IMR-90 (cell line): Measurements from ENCODE around the gene M6PR. TPM values are rescaled to one million over a fixed set of nuclear protein-coding genes. Genes with fewer than 3 reads are reported as not detected.

Source experiments
- ATAC-seq: fragments of 200-7000 bp; cut with Tn5 transposase; 2 replicates; pipeline ENCODE4 v1.9.1; 2020; ENCODE audit warnings: low read depth, mild to moderate bottlenecking, moderate library complexity
- BruUV-seq: library from RNA; stranded (reverse); fragments of 400-500 nt; replicated peaks from 2 replicates; lab custom pipeline; 2021; lab: Mats Ljungman, UMichigan
- CTCF ChIA-PET: fragments of 300-600 bp; formaldehyde crosslinking; extraction: SDS; loops from one replicate; lab custom pipeline; 2021; ENCODE audit warnings: antibody characterized with exemption; lab: Yijun Ruan, JAX
- POLR2A ChIA-PET: fragments of 300-600 bp; sonication (Branson Sonifier 250); formaldehyde crosslinking; loops from one replicate; lab custom pipeline; 2022; ENCODE audit warnings: antibody characterized with exemption; ENCODE audit not compliant: unreplicated experiment; lab: Charles Lee
- DNase-seq: peaks from one replicate; pipeline ENCODE4 v3.0.0; 2013
- H2AFZ ChIP-seq: replicated peaks from 2 replicates; pipeline ENCODE3; 2013; ENCODE audit warnings: low read length, mild to moderate bottlenecking; ENCODE audit not compliant: poor library complexity
- H2AK5ac ChIP-seq: 2 replicates; pipeline ENCODE4 v1.6.1; 2013; ENCODE audit warnings: low read depth, low read length, inconsistent platforms
- H2AK9ac ChIP-seq: replicated peaks from 2 replicates; pipeline ENCODE3; 2013; ENCODE audit warnings: mild to moderate bottlenecking, low read depth, low read length, moderate library complexity; ENCODE audit not compliant: poor library complexity
- H2BK120ac ChIP-seq: 2 replicates; pipeline ENCODE4 v1.6.1; 2013; ENCODE audit warnings: low read depth, low read length, inconsistent platforms
- H2BK15ac ChIP-seq: 3 replicates; pipeline ENCODE4 v1.6.1; 2013; ENCODE audit warnings: low read depth, low read length, inconsistent platforms
- H2BK20ac ChIP-seq: 2 replicates; pipeline ENCODE4 v1.6.1; 2013; ENCODE audit warnings: low read depth, mild to moderate bottlenecking, inconsistent platforms, low read length, moderate library complexity
- H2BK5ac ChIP-seq: 2 replicates; pipeline ENCODE4 v1.6.1; 2013; ENCODE audit warnings: mild to moderate bottlenecking, low read depth, low read length, inconsistent platforms; ENCODE audit not compliant: poor library complexity, severe bottlenecking
- H3K14ac ChIP-seq: replicated peaks from 2 replicates; pipeline ENCODE4 v1.6.1; 2013; ENCODE audit warnings: low read depth, low read length, inconsistent platforms
- H3K18ac ChIP-seq: 2 replicates; pipeline ENCODE4 v1.6.1; 2013; ENCODE audit warnings: low read depth, low read length, control low read depth
- H3K23ac ChIP-seq: 2 replicates; pipeline ENCODE4 v1.6.1; 2013; ENCODE audit warnings: low read depth, low read length, inconsistent platforms
- H3K27ac ChIP-seq: 2 replicates; pipeline ENCODE4 v1.5.1; 2013; ENCODE audit warnings: mild to moderate bottlenecking, control low read depth, low read length; ENCODE audit not compliant: insufficient read depth
- H3K27me3 ChIP-seq: 2 replicates; pipeline ENCODE4 v1.6.1; 2013; ENCODE audit warnings: low read length; ENCODE audit not compliant: control insufficient read depth, insufficient read depth
- H3K36me3 ChIP-seq: 2 replicates; pipeline ENCODE4 v1.6.1; 2013; ENCODE audit warnings: low read length, mixed read lengths; ENCODE audit not compliant: control insufficient read depth, insufficient read depth
- H3K4ac ChIP-seq: 2 replicates; pipeline ENCODE4 v1.6.1; 2013; ENCODE audit warnings: low read depth, low read length, inconsistent platforms
- H3K4me1 ChIP-seq: 2 replicates; pipeline ENCODE4 v1.6.1; 2013; ENCODE audit warnings: low read length, mixed read lengths; ENCODE audit not compliant: control insufficient read depth, insufficient read depth
- H3K4me2 ChIP-seq: 2 replicates; pipeline ENCODE4 v1.6.1; 2013; ENCODE audit warnings: low read depth, mild to moderate bottlenecking, control low read depth, low read length, moderate library complexity
- H3K4me3 ChIP-seq: 2 replicates; pipeline ENCODE4 v1.5.1; 2013; ENCODE audit warnings: low read depth, mild to moderate bottlenecking, control low read depth, low read length, moderate library complexity; ENCODE audit not compliant: insufficient read depth
- H3K56ac ChIP-seq: 2 replicates; pipeline ENCODE4 v1.6.1; 2013; ENCODE audit warnings: low read length, inconsistent platforms; ENCODE audit not compliant: insufficient read depth; ENCODE audit errors: extremely low read depth
- H3K79me1 ChIP-seq, 2 experiments: 2 replicates each; pipeline ENCODE4 v1.6.1; 2013; ENCODE audit warnings: low read length in 2 of 2, inconsistent platforms in 1 of 2, low read depth in 1 of 2
- H3K9ac ChIP-seq: 2 replicates; pipeline ENCODE4 v1.6.1; 2013; ENCODE audit warnings: low read depth, low read length, control low read depth
- H3K9me1 ChIP-seq: 2 replicates; pipeline ENCODE4 v1.6.1; 2013; ENCODE audit warnings: low read length, inconsistent platforms; ENCODE audit not compliant: insufficient read depth
- H3K9me3 ChIP-seq: 2 replicates; pipeline ENCODE4 v1.6.1; 2013; ENCODE audit warnings: low read length; ENCODE audit not compliant: control insufficient read depth, insufficient read depth
- H4K20me1 ChIP-seq: 2 replicates; pipeline ENCODE4 v1.6.1; 2013; ENCODE audit warnings: low read length, inconsistent platforms; ENCODE audit not compliant: insufficient read depth
- H4K5ac ChIP-seq: 2 replicates; pipeline ENCODE4 v1.6.1; 2013; ENCODE audit warnings: mild to moderate bottlenecking, low read depth, low read length, control low read depth
- H4K8ac ChIP-seq, 2 experiments: 2 replicates each; pipeline ENCODE4 v1.6.1; 2013; ENCODE audit warnings: low read depth in 2 of 2, low read length in 2 of 2, control low read depth in 1 of 2, inconsistent platforms in 1 of 2
- H4K91ac ChIP-seq: 2 replicates; pipeline ENCODE4 v1.6.1; 2013; ENCODE audit warnings: low read depth, low read length, inconsistent platforms; ENCODE audit not compliant: insufficient read depth
- BHLHE40 ChIP-seq: fragments of 150-350 bp; IDR thresholded peaks from 2 replicates; pipeline ENCODE4 v1.6.1; 2016; ENCODE audit warnings: mild to moderate bottlenecking, low read depth, low read length
- CHD1 ChIP-seq: IDR thresholded peaks from 2 replicates; pipeline ENCODE4 v1.6.1; 2012; ENCODE audit warnings: low read depth, low read length, improper control_type of control experiment
- CTCF ChIP-seq: conservative IDR thresholded peaks from 2 replicates; pipeline ENCODE4 v1.5.1; 2012; ENCODE audit warnings: mild to moderate bottlenecking, low read depth, low read length, improper control_type of control experiment
- MAFK ChIP-seq: IDR thresholded peaks from 2 replicates; pipeline ENCODE4 v1.6.1; 2012; ENCODE audit warnings: low read depth, low read length, improper control_type of control experiment
- MAZ ChIP-seq: IDR thresholded peaks from 2 replicates; pipeline ENCODE4 v1.6.1; 2012; ENCODE audit warnings: low read depth, mild to moderate bottlenecking, low read length, improper control_type of control experiment, moderate library complexity, borderline replicate concordance
- RFX5 ChIP-seq: IDR thresholded peaks from 2 replicates; pipeline ENCODE4 v1.8.0; 2012; ENCODE audit warnings: low read depth, mild to moderate bottlenecking, low read length, moderate library complexity
- SMC3 ChIP-seq: fragments of 150-350 bp; IDR thresholded peaks from 2 replicates; pipeline ENCODE4 v1.6.1; 2016; ENCODE audit warnings: low read depth, mild to moderate bottlenecking, antibody characterized with exemption, low read length, moderate library complexity
- WGBS, 2 experiments: methylation state at CpG; one replicate each; pipeline versions ENCODE4 v1.1.5 to v1.1.7; 2013; ENCODE audit warnings: missing lambda C conversion rate in 2 of 2; ENCODE audit not compliant: insufficient read length in 1 of 2; ENCODE audit errors: extremely low coverage in 2 of 2; 5-methylcytosine and 5-hydroxymethylcytosine counted together
- dilution Hi-C: fragments of 300-500 bp; cut with HindIII; formaldehyde crosslinking; loops from one replicate; pipeline ENCODE4 v1.14.3; 2018; ENCODE audit warnings: low sequenced_read_pairs; ENCODE audit not compliant: unreplicated experiment
- in situ Hi-C: fragments of 300-500 bp; cut with MboI; formaldehyde crosslinking; loops from 3 replicates; pipeline ENCODE4 v1.14.3; 2019; ENCODE audit warnings: low sequenced_read_pairs, inconsistent platforms, mixed read lengths
- intact Hi-C: fragments of 100-400 bp; cut with micrococcal nuclease; formaldehyde crosslinking; loops from 2 replicates; pipeline ENCODE4 v1.10.0; 2022
- polyA plus RNA-seq, 3 experiments: library from polyadenylated mRNA; depleted of rRNA; stranded (reverse); fragments of >200 nt; gene quantifications; 2 replicates each; pipeline ENCODE4 v1.2.3, GENCODE V29; 2012; ENCODE audit warnings: low replicate concordance in 1 of 3
- total RNA-seq: library from RNA; depleted of rRNA; stranded (reverse); fragments of >200 nt; gene quantifications from 2 replicates; pipeline ENCODE4 v1.2.3, GENCODE V29; 2012

M6PR gene
- total and polyA plus RNA-seq, 2 of the 4 experiments (the other 2 are of a cell fraction): 86.6 to 140 TPM

GRCh38 chr12:8987685-8988084, 38.2 kb upstream of the M6PR start:
- Histone ChIP-seq H2BK5ac (no peak overlapping the region), H4K20me1 (no peaks in the 10 kb centered on the region), H4K91ac (no peak overlapping the region), H2BK120ac (no peak overlapping the region), H4K8ac (no peak overlapping the region), H3K9ac (no peak overlapping the region), H3K18ac (no peak overlapping the region), H3K23ac (no peak overlapping the region), H3K36me3 (no peaks in the 10 kb centered on the region), H3K9me1 (no peaks in the 10 kb centered on the region), H3K56ac (no peak overlapping the region), H2AFZ (no peak overlapping the region), H2AK9ac (no peak overlapping the region), H3K27me3 (no peaks in the 10 kb centered on the region), H3K4me2 (no peak overlapping the region), H2BK15ac (no peak overlapping the region), H4K5ac (no peak overlapping the region), H3K9me3 (no peaks in the 10 kb centered on the region), H3K4me3 (no peak overlapping the region), H3K14ac (no peak overlapping the region), H3K4me1 (no peaks in the 10 kb centered on the region), H3K27ac (no peak overlapping the region), H2BK20ac (no peak overlapping the region), H3K79me1 (no peaks in the 10 kb centered on the region), H3K4ac (no peak overlapping the region), H2AK5ac (no peak overlapping the region)
- no CpG with 5 or more reads among the region's 1 CpG for WGBS, 2 experiments
- dilution Hi-C loops (no loop called here), in situ Hi-C loops (no loop called here), intact Hi-C loops (no loop called here)
- DNase-seq (no peak), ATAC-seq (no peak)
- CTCF ChIA-PET: no interaction called here
- TF ChIP-seq SMC3 (no peak), MAZ (no peak), RFX5 (no peak), MAFK (no peak), CTCF (no peak), BHLHE40 (no peak), CHD1 (no peak)
- POLR2A ChIA-PET: no interaction called here
- no TSS peak for BruUV-seq
